HCEC 1CT (cell line): ENCODE results near the gene PRDM15.
"Not testable (repeated sequence)": the region's sequence is repeated elsewhere in the genome, so short reads cannot be mapped to it uniquely, and the experiment has no call there.

ENCODE experiments used
- DNase-seq: peaks from one replicate; pipeline ENCODE4 v3.0.0-alpha.2; 2017

The PRDM15 gene

DNA sequence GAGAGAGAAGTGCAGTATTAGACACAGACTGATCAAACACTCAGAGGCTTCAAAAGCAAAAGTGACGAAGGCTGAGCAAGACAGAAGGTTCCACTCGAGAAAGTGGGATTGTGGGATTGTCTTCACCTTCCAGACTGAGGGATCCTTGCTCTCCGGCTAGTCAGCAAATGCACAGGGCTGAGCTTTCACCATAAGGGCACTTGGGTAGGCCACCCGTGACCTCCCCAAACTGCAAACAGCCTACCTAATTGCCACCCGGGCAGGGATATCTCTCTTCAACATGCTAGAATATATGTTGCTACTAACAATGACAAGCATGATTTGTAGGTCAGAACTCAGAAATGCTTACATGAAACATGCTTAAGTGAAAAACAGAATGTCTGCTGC is 77.0 kb downstream of the PRDM15 start:
- DNase-seq, result no peak

DNA sequence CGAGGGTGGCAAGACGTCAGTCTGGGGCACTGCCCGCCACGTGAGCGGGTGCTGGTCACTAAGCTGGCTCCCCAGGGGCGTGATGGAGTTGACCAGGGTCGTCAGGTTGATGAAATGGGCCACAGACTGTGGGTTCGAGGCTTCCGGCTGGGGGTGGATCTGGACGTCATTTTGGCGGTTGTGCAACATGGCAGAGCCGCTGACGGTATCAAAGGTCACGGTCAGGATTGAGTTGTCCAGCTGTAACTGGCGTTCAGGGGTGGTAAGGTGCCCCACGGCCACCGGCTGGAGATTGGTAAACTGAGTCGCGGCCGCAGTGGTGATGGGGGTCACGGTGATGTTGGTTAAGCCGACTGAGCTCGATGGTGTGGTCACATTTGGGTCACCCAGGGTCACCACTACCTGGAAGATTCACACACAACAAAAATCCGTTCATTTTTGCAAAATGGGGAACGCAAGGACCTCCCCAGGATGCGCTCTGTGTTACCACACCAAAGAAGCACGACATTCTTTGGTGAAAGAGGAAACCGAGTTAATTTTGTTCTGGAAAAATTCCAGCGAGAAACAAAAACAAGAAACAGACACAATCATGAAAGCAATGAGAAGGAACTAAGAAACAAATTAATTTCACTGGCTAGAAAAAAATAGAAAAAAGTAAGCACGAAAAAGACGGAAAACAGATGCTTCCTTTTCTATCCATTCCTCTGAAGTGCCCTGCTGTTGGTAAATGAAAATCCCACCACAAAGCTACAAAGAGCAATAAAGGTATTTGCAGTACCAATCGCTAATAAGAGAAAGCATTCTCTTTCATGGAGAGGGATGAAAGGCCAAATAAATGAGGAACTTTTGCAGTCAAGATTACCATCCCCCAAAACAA is 77.6 kb downstream of the PRDM15 start:
- DNase-seq, result no peak

DNA sequence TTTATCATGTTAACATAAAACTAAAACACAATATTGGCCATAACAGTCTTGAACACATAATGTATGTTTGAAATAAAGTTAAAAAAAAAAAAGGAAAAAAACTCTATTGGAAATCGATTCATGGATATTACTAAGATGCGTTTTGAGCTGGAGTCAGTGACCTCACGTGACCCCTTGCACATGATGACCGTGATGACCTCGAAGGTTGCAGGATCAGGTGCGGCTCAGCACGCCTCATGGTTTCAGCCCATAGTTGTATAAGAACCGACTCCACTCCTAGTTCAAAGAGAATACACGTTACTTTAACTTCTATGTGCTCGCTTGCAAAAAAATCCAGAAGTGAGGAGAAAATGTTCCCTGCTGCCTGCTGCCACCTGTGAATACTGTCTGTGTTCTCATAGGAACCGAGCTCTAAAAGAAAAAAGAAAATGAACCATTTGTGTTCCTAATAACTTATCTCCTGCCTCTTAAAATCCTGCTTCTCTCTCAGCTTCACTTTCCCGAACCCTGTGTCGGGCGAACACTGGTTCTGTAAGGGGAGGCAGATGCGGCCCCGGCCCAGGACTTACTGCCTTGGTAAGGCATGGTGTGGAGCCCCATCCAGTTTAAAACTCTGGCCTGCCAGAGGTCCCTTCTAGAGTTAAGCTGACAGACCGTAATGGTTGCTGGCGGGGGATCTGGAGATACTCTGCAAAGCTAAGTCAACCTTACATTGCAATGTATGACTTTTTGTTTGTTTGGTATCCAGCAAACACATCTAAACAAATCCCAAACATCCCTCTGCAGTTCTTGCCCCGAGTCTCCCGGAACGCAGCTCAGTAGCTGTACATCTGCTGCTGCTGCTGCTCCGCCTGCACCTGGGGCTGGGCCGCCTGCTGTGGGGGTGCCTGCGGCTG is 78.5 kb downstream of the PRDM15 start:
- no peak for DNase-seq

DNA sequence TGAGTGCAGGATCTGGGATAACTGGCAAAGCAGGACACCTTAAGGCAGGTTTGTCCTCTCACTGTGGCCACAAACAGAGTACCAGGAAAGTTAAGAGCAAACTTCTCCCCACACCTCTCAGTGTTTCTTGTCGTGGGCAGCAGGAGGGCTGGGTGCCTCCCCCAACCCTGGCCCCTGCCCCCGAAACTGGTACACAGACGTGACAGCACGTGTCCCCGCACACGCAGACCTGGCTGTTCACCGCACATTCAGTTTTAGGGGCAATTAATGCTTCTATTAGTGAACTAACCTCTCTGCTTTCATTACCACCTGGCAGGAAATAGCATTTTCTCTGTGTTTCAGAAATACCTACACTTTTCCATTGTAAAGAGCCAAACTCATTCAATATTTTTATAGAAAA is 79.4 kb downstream of the PRDM15 start:
- DNase-seq, result no peak

DNA sequence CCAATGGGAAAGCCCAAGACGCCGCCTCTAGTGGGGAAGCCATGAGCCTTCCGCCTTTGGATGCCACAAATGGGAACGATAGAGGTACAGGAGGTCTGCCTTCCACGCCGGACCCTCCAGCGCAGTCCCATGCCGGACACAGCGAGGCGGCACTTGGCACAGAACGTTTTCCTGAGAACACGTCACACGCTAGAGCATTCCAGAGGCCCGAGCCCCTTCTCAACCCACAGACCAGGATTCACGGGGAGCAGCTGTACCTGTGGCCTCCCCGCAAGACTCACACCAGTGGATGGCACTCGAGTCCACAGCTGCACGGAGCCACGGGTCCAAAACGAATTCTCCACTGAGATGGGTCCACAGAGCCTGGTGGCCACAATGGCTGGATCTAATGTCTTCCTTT is 80.8 kb downstream of the PRDM15 start:
- no peak for DNase-seq

DNA sequence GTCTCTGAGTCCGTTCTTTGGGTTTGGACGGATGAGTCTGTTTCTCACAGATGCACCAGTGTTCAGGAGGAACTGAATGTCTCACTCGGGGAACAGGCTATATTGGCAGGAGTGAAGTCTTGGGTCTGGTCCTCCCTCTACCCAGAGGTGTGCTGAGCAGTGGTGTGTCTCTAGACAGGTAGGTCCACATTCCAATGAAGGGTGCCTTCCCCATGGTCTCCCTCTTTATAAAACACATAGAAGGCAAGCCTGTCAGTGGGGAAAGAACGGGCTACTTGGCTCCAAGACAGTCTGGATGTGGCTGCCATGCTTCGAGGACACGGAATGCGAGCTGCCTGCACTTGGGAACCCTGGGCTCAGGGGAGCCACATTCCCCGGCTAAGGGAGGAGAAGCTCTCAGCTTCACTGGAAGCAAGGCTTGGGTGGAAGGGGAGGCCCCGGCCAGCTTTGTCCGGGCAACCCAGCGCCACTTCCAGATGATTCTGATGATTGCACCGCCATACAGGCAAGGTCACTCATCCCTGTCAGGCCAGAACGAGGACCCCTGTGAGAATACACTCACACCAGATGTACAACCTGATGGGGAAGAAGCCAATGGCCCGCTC is 82.6 kb downstream of the PRDM15 start:
- DNase-seq, result no peak

DNA sequence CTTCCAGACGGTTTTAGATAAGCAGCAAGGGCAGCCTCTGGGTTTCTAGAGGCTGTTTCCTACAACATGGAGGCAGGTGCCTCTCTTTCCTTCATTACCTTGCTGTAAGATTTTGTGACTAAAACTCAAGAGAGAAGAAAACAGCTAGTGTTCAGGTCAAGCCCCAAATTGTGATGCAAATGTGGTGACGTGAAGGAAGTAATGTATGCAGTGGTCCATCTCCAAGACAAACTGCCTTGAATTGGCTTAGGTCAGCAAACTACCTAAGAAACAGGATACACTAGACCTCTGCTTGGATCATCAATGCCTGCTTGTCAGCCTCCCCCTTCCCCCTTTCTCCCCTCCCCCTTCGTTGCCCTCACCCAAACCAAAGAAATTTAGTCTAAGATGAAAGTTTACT is 83.4 kb downstream of the PRDM15 start:
- no peak for DNase-seq

DNA sequence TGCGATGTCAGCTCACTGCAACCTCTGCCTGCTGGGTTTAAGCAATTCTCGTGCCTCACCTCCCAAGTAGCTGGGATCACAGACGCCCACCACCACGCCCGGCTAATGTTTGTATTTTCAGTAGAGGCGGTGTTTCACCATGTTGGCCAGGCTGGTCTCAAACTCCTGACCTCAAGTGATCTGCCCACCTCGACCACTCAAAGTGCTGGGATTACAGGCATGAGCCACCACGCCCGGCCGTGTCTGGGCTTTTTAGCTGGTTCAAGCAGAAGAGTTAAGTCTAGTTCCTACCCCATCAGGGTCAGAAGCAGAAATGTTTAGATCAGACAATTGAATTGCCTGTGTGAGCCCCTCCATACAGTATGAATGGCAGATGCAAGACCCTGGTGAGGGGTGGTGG is 84.5 kb downstream of the PRDM15 start:
- DNase-seq, result no peak

DNA sequence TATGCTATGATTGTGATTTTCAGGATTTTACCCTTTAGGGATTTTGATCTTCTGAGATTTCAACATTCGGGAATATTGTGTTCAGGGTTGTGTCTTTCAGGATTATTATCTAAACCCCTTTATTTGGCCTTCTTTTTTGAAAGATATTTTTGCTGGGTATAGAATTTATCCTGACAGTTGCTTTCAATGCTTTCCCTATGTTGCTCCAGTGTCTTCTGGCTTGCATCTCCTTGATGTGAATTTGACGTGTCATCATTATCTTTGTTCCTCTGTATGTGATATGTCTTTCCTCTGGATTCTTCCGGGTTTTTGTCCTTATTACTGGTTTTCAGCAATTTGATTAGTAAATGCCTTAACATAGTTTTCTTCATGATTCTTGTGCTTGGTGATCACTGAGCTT is 86.4 kb downstream of the PRDM15 start:
- no peak for DNase-seq

DNA sequence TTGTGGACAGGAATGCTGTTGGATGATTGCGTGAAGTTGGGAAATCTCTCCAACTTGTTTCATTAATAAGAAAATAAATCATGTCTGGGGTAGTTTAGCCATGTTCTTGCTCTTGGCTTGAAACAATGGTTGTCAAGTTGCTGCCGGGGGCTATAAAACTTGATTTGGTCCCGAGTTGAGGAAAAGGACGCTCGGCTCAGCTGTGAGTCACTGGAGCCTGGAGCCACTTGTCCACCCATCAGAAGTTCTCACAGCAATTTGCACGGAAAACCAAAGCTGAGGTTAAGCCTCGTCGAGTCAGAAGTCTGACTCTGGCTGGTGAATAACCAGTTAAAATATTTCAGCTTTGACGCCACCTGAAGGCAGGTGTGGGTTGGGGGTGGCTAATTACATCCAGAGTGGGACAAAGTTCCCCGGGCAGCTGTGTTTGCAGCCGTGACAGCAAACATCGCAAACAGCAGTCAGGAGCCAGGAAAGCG is 92.6 kb downstream of the PRDM15 start:
- DNase-seq, result no peak

DNA sequence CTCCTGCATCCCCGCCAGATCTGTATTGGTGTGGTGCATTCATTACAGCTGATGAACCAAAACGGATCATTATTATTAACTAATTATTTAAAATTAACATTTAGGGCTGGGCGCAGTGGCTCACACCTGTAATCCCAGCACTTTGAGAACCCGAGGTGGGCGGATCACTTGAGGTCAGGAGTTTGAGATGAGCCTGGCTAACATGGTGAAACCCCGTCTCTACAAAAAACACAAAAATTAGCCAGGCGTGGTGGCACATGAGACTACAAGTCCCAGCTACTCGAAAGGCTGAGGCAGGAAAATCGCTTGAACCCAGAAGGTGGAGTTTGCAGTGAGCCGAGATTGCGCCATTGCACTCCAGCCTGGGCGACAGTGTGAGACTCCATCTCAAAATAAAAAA is 93.9 kb downstream of the PRDM15 start:
- DNase-seq, result not testable (repeated sequence)

DNA sequence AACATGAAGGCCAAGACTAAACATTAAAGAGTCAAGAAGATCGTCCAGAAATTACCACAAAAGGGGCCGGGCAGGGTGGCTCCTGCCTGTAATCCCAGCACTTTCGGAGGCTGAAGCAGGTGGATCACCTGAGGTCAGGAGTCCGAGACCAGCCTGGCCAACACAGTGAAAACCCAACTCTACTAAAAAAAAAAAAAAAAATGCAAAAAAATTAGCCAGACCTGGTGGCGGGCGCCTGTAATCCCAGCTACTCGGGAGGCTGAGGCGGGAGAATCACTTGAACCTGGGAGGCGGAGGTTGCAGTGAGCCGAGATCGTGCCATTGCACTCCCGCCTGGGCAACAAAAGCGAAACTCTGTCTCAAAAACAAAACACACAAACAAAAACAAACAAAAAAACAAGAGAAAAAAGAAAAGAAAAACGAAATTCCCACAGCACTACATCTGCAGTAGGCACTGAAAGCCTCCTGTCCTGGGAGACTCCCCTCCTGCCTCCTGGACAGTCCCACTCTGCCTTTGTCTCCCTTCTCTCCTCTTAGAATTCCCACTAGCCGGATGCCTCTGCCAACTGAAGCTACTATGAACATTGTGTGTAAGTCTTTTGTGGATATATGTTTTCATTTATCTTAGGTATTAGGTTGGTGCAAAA is 94.6 kb downstream of the PRDM15 start:
- no peak for DNase-seq

DNA sequence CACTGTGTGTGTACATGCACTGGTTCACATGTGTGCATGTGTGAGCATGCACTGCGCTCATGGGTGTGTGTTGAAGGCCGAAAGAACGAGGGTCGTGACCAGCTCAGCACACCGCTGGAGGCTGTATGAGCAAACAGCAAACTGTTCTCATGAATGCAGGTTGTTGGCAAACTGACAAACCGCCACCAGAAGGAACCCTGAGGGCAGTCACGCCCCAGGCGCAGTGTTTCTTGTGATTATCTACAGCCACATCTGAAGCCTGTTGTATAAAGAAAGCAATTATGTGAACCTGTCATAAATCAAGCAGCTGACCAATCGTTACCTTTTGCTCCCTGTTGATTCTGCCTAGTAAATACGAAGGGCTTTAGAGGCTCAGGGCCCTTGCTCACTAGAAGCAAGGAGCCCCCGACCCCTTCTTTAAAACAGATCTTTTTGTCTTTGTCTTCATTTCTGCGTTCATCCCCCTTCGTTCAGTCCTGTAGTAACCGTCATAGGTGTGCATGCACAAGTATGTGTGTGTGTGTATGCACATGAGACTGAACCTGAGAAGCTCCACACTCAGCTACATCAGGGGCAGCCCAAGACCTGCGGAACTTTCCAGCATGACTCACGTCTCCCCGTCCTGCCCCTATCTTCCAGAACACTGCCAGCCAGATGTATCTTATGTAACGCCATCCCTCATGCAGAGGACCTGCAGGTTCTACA is 95.5 kb downstream of the PRDM15 start:
- DNase-seq, result no peak

DNA sequence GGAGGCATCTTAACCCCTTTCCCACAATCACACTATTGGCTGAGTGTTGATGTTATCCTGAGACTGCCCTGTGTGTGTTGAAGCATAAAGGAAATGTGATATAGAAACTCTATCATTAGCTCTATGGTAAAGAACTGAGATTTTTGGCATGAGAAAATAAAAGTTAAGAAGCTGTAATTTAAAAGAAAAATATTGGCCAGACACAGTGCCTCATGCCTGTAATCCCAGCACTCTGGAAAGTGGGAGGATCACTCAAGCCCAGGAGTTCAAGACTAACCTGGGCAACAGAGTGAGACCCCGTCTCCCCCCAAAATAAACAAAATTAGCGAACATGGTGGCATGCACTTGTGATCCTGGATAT is 98.1 kb downstream of the PRDM15 start:
- DNase-seq, result no peak

DNA sequence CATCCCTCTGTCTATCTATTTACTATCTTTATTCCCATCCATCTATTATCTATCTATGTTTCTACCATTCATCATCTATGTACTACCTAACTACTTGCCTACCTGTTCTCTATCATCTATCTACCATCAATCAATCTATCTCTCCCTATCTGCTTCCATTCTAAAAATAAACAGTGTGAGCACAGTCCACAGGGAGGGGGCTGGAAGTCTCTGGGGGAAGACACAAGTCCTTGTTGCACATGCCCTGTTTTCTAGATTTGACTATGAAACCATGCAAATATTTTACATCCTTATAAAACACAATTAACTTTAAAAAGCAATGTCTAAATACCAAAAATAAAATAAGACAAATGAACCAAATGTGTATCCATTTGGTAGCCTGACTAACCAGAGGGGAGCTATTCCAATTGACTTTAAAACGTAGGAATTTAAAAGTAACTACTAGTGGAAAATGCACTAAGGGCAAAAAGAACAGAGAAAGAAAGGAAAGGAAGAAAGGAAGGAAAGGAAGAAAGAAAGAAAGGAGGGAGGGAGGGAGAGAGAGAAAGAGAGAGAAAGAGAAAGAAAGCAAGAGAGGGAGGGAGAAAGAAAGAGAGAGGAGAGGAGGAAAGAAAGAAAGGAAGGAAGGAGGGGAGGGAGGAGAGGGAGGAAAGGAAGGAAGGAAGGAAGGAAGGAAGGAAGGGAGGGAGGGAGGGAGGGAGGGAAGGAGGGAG is 98.7 kb downstream of the PRDM15 start:
- DNase-seq, result no peak

DNA sequence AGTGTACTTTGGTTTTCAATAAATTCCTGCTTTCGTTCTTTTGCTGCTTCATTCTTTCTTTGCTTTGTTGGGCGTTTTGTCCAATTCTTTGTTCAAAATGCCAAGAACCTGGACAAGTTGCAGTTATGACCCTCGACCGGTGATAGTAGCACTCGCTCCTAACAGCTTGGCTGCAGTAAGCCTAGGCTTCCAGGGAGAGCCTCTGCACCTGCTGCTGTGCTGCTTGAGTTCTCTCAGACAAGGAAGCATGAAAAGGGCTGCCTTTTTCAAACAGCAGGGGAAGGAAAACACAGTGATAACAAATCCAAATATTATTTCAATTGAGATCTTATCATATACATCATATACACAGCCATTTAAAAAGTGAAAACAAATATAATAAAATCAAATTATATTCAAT is 99.5 kb downstream of the PRDM15 start:
- DNase-seq, result no peak

DNA sequence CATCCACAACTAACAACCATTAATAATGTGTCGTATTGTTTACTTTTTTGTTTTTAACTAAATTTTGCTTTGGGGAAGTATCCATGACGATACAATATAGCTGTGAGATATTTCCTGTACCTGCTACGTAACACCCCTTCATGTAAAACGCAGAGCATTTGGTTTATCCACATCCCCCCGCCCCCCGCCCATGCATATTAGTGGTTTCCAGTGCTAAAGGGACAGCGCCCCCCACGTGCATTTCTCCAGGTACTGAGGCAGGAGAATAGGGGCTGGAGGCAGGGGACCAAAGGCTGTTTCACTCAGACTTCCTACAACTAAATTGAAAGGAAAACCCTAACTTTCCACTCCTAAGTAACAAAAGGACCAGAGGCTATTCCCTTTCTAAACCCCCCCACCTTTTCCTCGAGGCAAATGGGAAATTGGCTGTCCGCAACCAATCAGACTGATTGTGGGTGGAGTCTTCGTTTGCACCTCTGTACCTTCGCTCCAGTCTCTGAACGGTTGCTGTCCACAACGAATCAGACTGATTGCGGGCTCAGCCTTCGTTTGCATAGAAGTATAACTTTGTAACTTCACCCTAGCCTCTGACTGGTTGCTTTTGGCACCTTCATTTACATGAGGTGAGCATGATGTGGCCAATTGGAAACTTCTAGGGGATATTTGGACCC is 100.1 kb downstream of the PRDM15 start:
- no peak for DNase-seq

DNA sequence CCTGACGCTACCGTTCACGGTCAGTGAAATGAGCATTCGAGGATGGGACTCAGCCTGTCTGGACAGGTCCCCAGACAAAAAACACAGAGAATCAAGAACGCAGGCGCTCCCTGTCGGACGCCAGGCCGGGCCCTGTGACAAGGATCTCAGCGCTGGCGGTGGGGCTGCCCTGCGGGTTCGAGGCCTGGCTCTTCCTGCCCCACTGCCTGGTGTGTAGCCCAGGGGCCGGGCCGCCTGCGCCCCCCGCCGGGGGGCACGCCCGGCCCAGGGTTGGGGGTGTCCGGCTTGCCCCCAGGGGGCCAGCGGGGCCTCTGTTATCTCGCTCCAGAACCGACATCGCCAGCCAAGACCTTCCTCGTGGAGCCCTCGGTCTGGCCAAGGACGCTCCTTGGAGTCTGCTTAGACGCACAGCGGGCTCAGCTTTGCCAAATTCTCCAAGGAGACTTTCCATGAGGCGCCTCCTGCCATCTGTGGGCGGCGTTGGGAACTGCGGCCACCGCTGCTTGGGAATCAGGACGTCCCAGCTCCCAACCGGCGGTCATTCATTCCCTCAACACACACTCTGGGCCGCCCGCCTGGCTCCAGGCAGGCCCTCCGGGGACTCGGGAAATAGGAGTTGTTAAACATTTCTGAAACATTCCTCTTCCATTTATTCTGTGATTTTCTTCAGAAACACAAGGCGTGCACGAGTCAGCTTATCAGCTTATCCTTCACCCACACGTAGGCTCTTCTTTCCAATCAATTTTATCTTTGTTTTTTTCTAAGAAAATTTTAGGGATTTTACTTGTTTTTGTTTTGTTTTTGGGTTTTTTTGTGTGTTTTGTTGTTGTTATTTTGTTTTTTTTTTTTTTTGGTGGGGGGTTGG is 101.0 kb downstream of the PRDM15 start:
- peak; percentile 74 for DNase-seq

DNA sequence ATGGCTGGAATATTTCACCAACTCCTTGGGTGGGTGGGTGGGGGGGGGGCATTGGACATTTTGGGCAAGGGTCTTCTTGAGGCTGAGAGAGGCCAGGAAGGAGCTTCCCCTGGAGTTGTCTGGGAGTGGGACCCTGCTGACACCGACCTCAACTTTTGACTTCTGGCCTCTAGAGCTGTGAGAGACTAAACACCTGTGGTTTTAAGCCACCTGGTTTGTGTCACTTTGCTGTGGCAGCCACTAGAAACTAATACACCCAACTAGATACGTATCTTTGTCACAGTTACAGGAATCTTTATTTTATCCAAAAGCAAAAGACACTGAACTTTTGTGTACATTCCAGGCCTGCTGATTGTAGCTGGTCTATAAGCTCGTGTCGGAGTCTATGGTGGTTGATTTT is 102.4 kb downstream of the PRDM15 start:
- no peak for DNase-seq

DNA sequence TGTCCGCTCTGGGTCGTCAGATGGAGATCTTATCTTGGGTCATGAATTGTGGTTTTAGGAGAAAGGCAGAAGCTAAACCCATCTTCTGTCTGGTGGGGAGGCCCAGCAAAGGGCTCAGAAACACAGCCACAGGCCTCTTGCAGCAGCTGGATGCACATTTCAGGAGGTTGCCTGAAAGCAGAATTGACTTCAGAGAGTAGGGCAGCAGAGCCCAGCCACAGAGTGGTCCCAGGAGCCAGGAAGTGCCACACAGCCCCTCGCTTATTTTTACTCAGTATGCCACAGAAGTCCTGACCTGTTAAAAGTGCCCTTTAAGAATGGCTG is 104.0 kb downstream of the PRDM15 start:
- no peak for DNase-seq
